ENCODE results near the gene SCUBE1.

The SCUBE1 gene

GRCh38 chr22:43173976-43174720 is 169.0 kb downstream of the SCUBE1 start:
- H3F3A ChIP-seq (ENCODE audit: insufficient read depth, low read length), result no peaks in the 10 kb centered on the region
- H3K27me3 ChIP-seq (ENCODE audit: insufficient read depth, low read length), result no peaks in the 10 kb centered on the region
- H3K27ac ChIP-seq (ENCODE audit: low read depth, low read length, poor library complexity, severe bottlenecking), result no peak overlapping the region
- TF ChIP-seq EZH2 (IDR thresholded peaks at IDR 0.05; ENCODE audit: borderline replicate concordance, low read length), result no peak
- TF ChIP-seq CTCF (IDR thresholded peaks at IDR 0.05; ENCODE audit: low read length), result no peak
- no peaks in the 10 kb centered on the region for H4K20me1 ChIP-seq (ENCODE audit: insufficient read depth, low read length)
- H3K4me2 ChIP-seq (ENCODE audit: low read length), result no peak overlapping the region
- no peaks in the 10 kb centered on the region for H3K9me2 ChIP-seq (ENCODE audit: low read depth, low read length)
- no peak overlapping the region for H3K9ac ChIP-seq (ENCODE audit: low read length)
- H3K36me3 ChIP-seq (ENCODE audit: insufficient read depth, low read length), result peaks cover 89% of the 10 kb centered on the region
- H3K4me3 ChIP-seq (ENCODE audit: low read depth, low read length, poor library complexity, severe bottlenecking), result no peak overlapping the region
- no peaks in the 10 kb centered on the region for H3K4me1 ChIP-seq (ENCODE audit: insufficient read depth, low read length, severe bottlenecking)
- no peaks in the 10 kb centered on the region for H3K9me3 ChIP-seq (ENCODE audit: low read length)
- no peaks in the 10 kb centered on the region for H3K79me2 ChIP-seq (ENCODE audit: insufficient read depth, low read length)
- H2AFZ ChIP-seq (ENCODE audit: low read length), result no peak overlapping the region

- Histone ChIP-seq H3K79me2 (ENCODE audit: insufficient read depth, low read length) (no peaks in the 10 kb centered on the region), H3K4me1 (ENCODE audit: insufficient read depth, low read length, severe bottlenecking) (no peaks in the 10 kb centered on the region), H3K36me3 (ENCODE audit: insufficient read depth, low read length) (peaks cover 89% of the 10 kb centered on the region), H2AFZ (ENCODE audit: low read length) (no peak overlapping the region), H3K27me3 (ENCODE audit: insufficient read depth, low read length) (no peaks in the 10 kb centered on the region), H3K4me2 (ENCODE audit: low read length) (no peak overlapping the region), H3K27ac (ENCODE audit: low read depth, low read length, poor library complexity, severe bottlenecking) (no peak overlapping the region), H3K4me3 (ENCODE audit: low read depth, low read length, poor library complexity, severe bottlenecking) (no peak overlapping the region), H3K9me2 (ENCODE audit: low read depth, low read length) (no peaks in the 10 kb centered on the region), H4K20me1 (ENCODE audit: insufficient read depth, low read length) (no peaks in the 10 kb centered on the region), H3F3A (ENCODE audit: insufficient read depth, low read length) (no peaks in the 10 kb centered on the region), H3K9me3 (ENCODE audit: low read length) (no peaks in the 10 kb centered on the region), H3K9ac (ENCODE audit: low read length) (no peak overlapping the region)
- no peak for TF ChIP-seq CTCF (IDR thresholded peaks at IDR 0.05; ENCODE audit: low read length)
- TF ChIP-seq EZH2 (IDR thresholded peaks at IDR 0.05; ENCODE audit: borderline replicate concordance, low read length), result no peak
Measured at GRCh38 chr22:43173566-43173965, 169.6 kb downstream of the SCUBE1 start.

- Histone ChIP-seq H3K9me3 (ENCODE audit: low read length) (no peaks in the 10 kb centered on the region), H3K27ac (ENCODE audit: low read depth, low read length, poor library complexity, severe bottlenecking) (no peak overlapping the region), H4K20me1 (ENCODE audit: insufficient read depth, low read length) (no peaks in the 10 kb centered on the region), H3K9me2 (ENCODE audit: low read depth, low read length) (no peaks in the 10 kb centered on the region), H3K4me2 (ENCODE audit: low read length) (no peak overlapping the region), H3K36me3 (ENCODE audit: insufficient read depth, low read length) (peaks cover 93% of the 10 kb centered on the region), H3K4me1 (ENCODE audit: insufficient read depth, low read length, severe bottlenecking) (no peaks in the 10 kb centered on the region), H3K79me2 (ENCODE audit: insufficient read depth, low read length) (no peaks in the 10 kb centered on the region), H3K27me3 (ENCODE audit: insufficient read depth, low read length) (no peaks in the 10 kb centered on the region), H3K4me3 (ENCODE audit: low read depth, low read length, poor library complexity, severe bottlenecking) (no peak overlapping the region), H3F3A (ENCODE audit: insufficient read depth, low read length) (no peaks in the 10 kb centered on the region), H3K9ac (ENCODE audit: low read length) (no peak overlapping the region), H2AFZ (ENCODE audit: low read length) (no peak overlapping the region)
- TF ChIP-seq CTCF (IDR thresholded peaks at IDR 0.05; ENCODE audit: low read length), result no peak
- no peak for TF ChIP-seq EZH2 (IDR thresholded peaks at IDR 0.05; ENCODE audit: borderline replicate concordance, low read length)
Measured at GRCh38 chr22:43172191-43172590, 171.0 kb downstream of the SCUBE1 start.

All from OCI-LY1 (cell line).